Measurements from ENCODE around the gene MGAT1.

The MGAT1 gene

DNA sequence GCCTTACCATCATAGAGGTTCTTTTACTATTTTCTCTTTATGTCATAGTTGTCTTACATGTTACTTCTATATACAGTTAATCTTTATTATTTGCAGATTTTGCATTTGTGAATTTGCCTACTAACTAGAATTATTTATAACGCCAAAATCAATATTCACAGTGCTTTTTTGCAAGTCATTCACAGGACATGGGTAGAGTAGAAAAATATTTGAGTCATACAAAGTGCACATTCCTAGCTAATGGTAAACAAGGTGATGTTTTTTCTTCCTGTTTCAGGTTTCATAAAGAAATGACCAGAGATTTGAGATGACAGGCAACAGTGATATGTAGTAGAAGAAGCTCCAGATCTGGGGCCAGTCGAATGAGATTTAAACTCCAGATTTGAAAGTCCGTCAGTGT, 32.8 kb downstream of the MGAT1 start:
- H4K8ac ChIP-seq (ENCODE audit: low read depth, low read length): no peak overlapping the region
- H3K18ac ChIP-seq (ENCODE audit: low read length): no peak overlapping the region
- no peak overlapping the region for H4K91ac ChIP-seq (ENCODE audit: low read depth, low read length)
- H3K4ac ChIP-seq (ENCODE audit: low read depth, low read length): no peak overlapping the region
- H3K27me3 ChIP-seq (ENCODE audit: insufficient read depth, low read length): no peaks in the 10 kb centered on the region
- no peak overlapping the region for H2AK5ac ChIP-seq (ENCODE audit: low read length)
- H3K9ac ChIP-seq (ENCODE audit: low read length): no peak overlapping the region
- H3K36me3 ChIP-seq (ENCODE audit: control insufficient read depth in 1 of 2, insufficient read depth in 2 of 2, low read length in 2 of 2): no peaks in the 10 kb centered on the region
- no peak overlapping the region for H3K14ac ChIP-seq (ENCODE audit: low read length)
- no peak overlapping the region for H3K23ac ChIP-seq (ENCODE audit: low read length)
- H3K4me3 ChIP-seq (ENCODE audit: low read depth, low read length): no peak overlapping the region
- H3K79me2 ChIP-seq (ENCODE audit: control insufficient read depth, insufficient read depth, low read length, poor library complexity): no peaks in the 10 kb centered on the region
- H3K27ac ChIP-seq (ENCODE audit: low read depth, low read length): no peak overlapping the region
- no peak overlapping the region for H4K12ac ChIP-seq (ENCODE audit: low read depth, low read length)
- no peak overlapping the region for H2BK5ac ChIP-seq (ENCODE audit: low read depth, low read length, poor library complexity)
- H2AFZ ChIP-seq (ENCODE audit: insufficient read depth, low read length, poor library complexity): no peak overlapping the region
- H2BK12ac ChIP-seq (ENCODE audit: low read length): no peak overlapping the region
- H3K79me1 ChIP-seq (ENCODE audit: low read length): no peaks in the 10 kb centered on the region
- no peaks in the 10 kb centered on the region for H3K4me1 ChIP-seq (ENCODE audit: control insufficient read depth in 1 of 2, insufficient read depth in 2 of 2, low read length in 2 of 2)
- DNase-seq: no peak
- H3K9me3 ChIP-seq (ENCODE audit: insufficient read depth, low read depth, low read length): peaks cover 4% of the 10 kb centered on the region
- H2BK120ac ChIP-seq (ENCODE audit: insufficient read depth, low read length, poor library complexity): no peak overlapping the region
- no CpG with 5 or more reads among the region's 3 CpGs for WGBS (ENCODE audit: extremely low coverage, insufficient coverage, insufficient read length)
- H3K4me2 ChIP-seq (ENCODE audit: low read length): no peak overlapping the region

DNA sequence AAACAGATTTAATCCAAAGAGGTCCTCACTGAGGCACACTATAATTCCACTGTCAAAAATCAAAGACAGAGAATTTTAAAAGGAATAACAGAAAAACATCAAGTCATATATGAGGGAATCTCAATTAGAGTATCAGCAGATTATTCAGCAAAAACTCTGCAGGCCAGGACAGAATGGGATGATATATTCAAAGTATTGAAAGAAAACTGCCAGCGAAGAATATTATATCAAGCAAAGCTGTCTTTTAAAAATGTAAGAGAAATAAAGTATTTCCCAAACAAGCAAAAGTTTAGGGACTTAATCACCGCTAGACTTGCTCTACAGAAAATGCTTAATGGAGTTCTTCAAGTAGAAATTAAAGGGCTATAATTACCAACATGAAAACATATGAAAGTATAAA, 47.0 kb downstream of the MGAT1 start:
- Histone ChIP-seq H3K27me3 (ENCODE audit: insufficient read depth, low read length) (no peaks in the 10 kb centered on the region), H3K9ac (ENCODE audit: low read length) (no peak overlapping the region), H3K36me3 (ENCODE audit: control insufficient read depth in 1 of 2, insufficient read depth in 2 of 2, low read length in 2 of 2) (no peaks in the 10 kb centered on the region), H3K18ac (ENCODE audit: low read length) (no peak overlapping the region), H4K12ac (ENCODE audit: low read depth, low read length) (no peak overlapping the region), H2BK5ac (ENCODE audit: low read depth, low read length, poor library complexity) (no peak overlapping the region), H3K23ac (ENCODE audit: low read length) (no peak overlapping the region), H3K79me2 (ENCODE audit: control insufficient read depth, insufficient read depth, low read length, poor library complexity) (no peaks in the 10 kb centered on the region), H4K91ac (ENCODE audit: low read depth, low read length) (no peak overlapping the region), H3K27ac (ENCODE audit: low read depth, low read length) (no peak overlapping the region), H3K79me1 (ENCODE audit: low read length) (no peaks in the 10 kb centered on the region), H3K9me3 (ENCODE audit: insufficient read depth, low read depth, low read length) (peaks cover 15% of the 10 kb centered on the region), H3K14ac (ENCODE audit: low read length) (no peak overlapping the region), H2BK120ac (ENCODE audit: insufficient read depth, low read length, poor library complexity) (no peak overlapping the region), H2BK12ac (ENCODE audit: low read length) (no peak overlapping the region), H3K4ac (ENCODE audit: low read depth, low read length) (no peak overlapping the region), H4K8ac (ENCODE audit: low read depth, low read length) (no peak overlapping the region), H3K4me1 (ENCODE audit: control insufficient read depth in 1 of 2, insufficient read depth in 2 of 2, low read length in 2 of 2) (no peaks in the 10 kb centered on the region), H2AFZ (ENCODE audit: insufficient read depth, low read length, poor library complexity) (no peak overlapping the region), H3K4me2 (ENCODE audit: low read length) (no peak overlapping the region), H3K4me3 (ENCODE audit: low read depth, low read length) (no peak overlapping the region), H2AK5ac (ENCODE audit: low read length) (no peak overlapping the region)
- WGBS (ENCODE audit: extremely low coverage, insufficient coverage, insufficient read length): no CpG with 5 or more reads among the region's 2 CpGs
- DNase-seq: no peak

DNA sequence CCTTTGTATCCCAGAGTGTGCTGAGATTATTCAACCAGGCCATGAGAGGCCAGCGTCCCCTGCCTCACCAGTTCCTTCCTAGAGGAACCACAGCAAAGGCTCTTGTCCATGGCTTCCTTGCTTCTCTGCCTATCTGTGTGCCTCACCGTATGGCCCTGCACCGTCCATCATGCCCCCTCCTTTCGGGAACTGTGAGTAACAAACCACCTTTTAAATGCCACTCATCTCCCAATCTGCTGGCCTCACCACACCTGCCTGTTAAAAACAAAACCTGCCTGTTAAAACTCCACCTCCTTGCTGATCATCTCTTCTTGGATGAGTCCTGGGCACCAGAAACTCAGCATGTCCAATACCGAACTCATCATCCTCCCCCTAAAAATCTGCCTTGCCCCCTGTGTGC, 58.4 kb downstream of the MGAT1 start:
- H3K27ac ChIP-seq (ENCODE audit: low read depth, low read length): no peak overlapping the region
- H3K36me3 ChIP-seq (ENCODE audit: control insufficient read depth in 1 of 2, insufficient read depth in 2 of 2, low read length in 2 of 2): no peaks in the 10 kb centered on the region
- no peak overlapping the region for H3K4me2 ChIP-seq (ENCODE audit: low read length)
- H2BK12ac ChIP-seq (ENCODE audit: low read length): no peak overlapping the region
- no peaks in the 10 kb centered on the region for H3K79me1 ChIP-seq (ENCODE audit: low read length)
- no peak overlapping the region for H3K4ac ChIP-seq (ENCODE audit: low read depth, low read length)
- no peak overlapping the region for H3K4me3 ChIP-seq (ENCODE audit: low read depth, low read length)
- no CpG with 5 or more reads among the region's 5 CpGs for WGBS (ENCODE audit: extremely low coverage, insufficient coverage, insufficient read length)
- H4K91ac ChIP-seq (ENCODE audit: low read depth, low read length): no peak overlapping the region
- no peak overlapping the region for H4K8ac ChIP-seq (ENCODE audit: low read depth, low read length)
- H4K12ac ChIP-seq (ENCODE audit: low read depth, low read length): no peak overlapping the region
- H3K23ac ChIP-seq (ENCODE audit: low read length): no peak overlapping the region
- no peak overlapping the region for H3K9ac ChIP-seq (ENCODE audit: low read length)
- H2BK120ac ChIP-seq (ENCODE audit: insufficient read depth, low read length, poor library complexity): no peak overlapping the region
- H3K14ac ChIP-seq (ENCODE audit: low read length): no peak overlapping the region
- no peaks in the 10 kb centered on the region for H3K27me3 ChIP-seq (ENCODE audit: insufficient read depth, low read length)
- no peak for DNase-seq
- no peak overlapping the region for H3K18ac ChIP-seq (ENCODE audit: low read length)
- H3K4me1 ChIP-seq (ENCODE audit: control insufficient read depth in 1 of 2, insufficient read depth in 2 of 2, low read length in 2 of 2): no peaks in the 10 kb centered on the region
- no peak overlapping the region for H2BK5ac ChIP-seq (ENCODE audit: low read depth, low read length, poor library complexity)
- no peak overlapping the region for H2AFZ ChIP-seq (ENCODE audit: insufficient read depth, low read length, poor library complexity)
- no peaks in the 10 kb centered on the region for H3K79me2 ChIP-seq (ENCODE audit: control insufficient read depth, insufficient read depth, low read length, poor library complexity)
- peaks cover 3% of the 10 kb centered on the region for H3K9me3 ChIP-seq (ENCODE audit: insufficient read depth, low read depth, low read length)
- no peak overlapping the region for H2AK5ac ChIP-seq (ENCODE audit: low read length)

DNA sequence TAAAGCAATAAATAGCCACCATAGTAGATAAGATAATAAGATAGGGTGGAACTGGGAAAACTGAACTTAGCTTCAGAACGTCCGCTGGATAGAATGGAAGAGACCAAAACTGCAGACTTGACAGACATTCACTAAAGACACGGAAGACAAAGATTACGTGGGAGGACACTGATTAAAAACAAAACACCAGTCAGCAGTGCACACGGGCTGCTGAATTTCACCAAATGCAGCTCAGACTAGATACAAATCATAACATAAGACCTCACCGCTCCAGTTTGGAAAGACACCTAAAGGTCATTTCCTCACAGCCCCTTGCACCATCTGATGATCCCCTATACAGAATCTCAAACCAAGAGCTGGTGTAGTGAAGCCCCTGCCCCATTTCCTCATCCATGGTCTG, 59.9 kb downstream of the MGAT1 start:
- no CpG with 5 or more reads among the region's 6 CpGs for WGBS (ENCODE audit: extremely low coverage, insufficient coverage, insufficient read length)

More for the DNA sequence above, 59.9 kb downstream of the MGAT1 start:
- no peaks in the 10 kb centered on the region for H3K79me1 ChIP-seq (ENCODE audit: low read length)
- H3K36me3 ChIP-seq (ENCODE audit: control insufficient read depth in 1 of 2, insufficient read depth in 2 of 2, low read length in 2 of 2): no peaks in the 10 kb centered on the region
- no peak overlapping the region for H4K12ac ChIP-seq (ENCODE audit: low read depth, low read length)
- no peak overlapping the region for H2BK5ac ChIP-seq (ENCODE audit: low read depth, low read length, poor library complexity)
- no peak overlapping the region for H3K18ac ChIP-seq (ENCODE audit: low read length)
- no peak overlapping the region for H3K9ac ChIP-seq (ENCODE audit: low read length)
- no peak overlapping the region for H3K4me3 ChIP-seq (ENCODE audit: low read depth, low read length)
- DNase-seq: peak in 1 of 2 donors; percentile 5
- no peak overlapping the region for H3K23ac ChIP-seq (ENCODE audit: low read length)
- H3K79me2 ChIP-seq (ENCODE audit: control insufficient read depth, insufficient read depth, low read length, poor library complexity): no peaks in the 10 kb centered on the region
- H3K4ac ChIP-seq (ENCODE audit: low read depth, low read length): no peak overlapping the region
- no peak overlapping the region for H4K8ac ChIP-seq (ENCODE audit: low read depth, low read length)
- H3K9me3 ChIP-seq (ENCODE audit: insufficient read depth, low read depth, low read length): peaks cover 3% of the 10 kb centered on the region
- no peak overlapping the region for H3K14ac ChIP-seq (ENCODE audit: low read length)
- H3K4me1 ChIP-seq (ENCODE audit: control insufficient read depth in 1 of 2, insufficient read depth in 2 of 2, low read length in 2 of 2): no peaks in the 10 kb centered on the region
- H2BK120ac ChIP-seq (ENCODE audit: insufficient read depth, low read length, poor library complexity): no peak overlapping the region
- H2AFZ ChIP-seq (ENCODE audit: insufficient read depth, low read length, poor library complexity): no peak overlapping the region
- H2AK5ac ChIP-seq (ENCODE audit: low read length): no peak overlapping the region
- H4K91ac ChIP-seq (ENCODE audit: low read depth, low read length): no peak overlapping the region
- no peak overlapping the region for H3K27ac ChIP-seq (ENCODE audit: low read depth, low read length)
- no peak overlapping the region for H3K4me2 ChIP-seq (ENCODE audit: low read length)
- no peaks in the 10 kb centered on the region for H3K27me3 ChIP-seq (ENCODE audit: insufficient read depth, low read length)
- no peak overlapping the region for H2BK12ac ChIP-seq (ENCODE audit: low read length)

All from trophoblast cell (in vitro differentiated cells and primary cell).